GM19351 (cell line): ENCODE data around the gene MTHFSD.
"Not testable (repeated sequence)": the region's sequence is repeated elsewhere in the genome, so short reads cannot be mapped to it uniquely, and the experiment has no call there.

Experiments used
- ATAC-seq: cut with Tn5 transposase; IDR thresholded peaks from one replicate; pipeline ENCODE4 v1.9.1; 2021; ENCODE audit warnings: mild to moderate bottlenecking, moderate library complexity; ENCODE audit not compliant: unreplicated experiment

Gene MTHFSD, protein sequence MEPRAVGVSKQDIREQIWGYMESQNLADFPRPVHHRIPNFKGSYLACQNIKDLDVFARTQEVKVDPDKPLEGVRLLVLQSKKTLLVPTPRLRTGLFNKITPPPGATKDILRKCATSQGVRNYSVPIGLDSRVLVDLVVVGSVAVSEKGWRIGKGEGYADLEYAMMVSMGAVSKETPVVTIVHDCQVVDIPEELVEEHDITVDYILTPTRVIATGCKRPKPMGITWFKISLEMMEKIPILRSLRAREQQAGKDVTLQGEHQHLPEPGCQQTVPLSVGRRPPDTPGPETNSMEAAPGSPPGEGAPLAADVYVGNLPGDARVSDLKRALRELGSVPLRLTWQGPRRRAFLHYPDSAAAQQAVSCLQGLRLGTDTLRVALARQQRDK

DNA sequence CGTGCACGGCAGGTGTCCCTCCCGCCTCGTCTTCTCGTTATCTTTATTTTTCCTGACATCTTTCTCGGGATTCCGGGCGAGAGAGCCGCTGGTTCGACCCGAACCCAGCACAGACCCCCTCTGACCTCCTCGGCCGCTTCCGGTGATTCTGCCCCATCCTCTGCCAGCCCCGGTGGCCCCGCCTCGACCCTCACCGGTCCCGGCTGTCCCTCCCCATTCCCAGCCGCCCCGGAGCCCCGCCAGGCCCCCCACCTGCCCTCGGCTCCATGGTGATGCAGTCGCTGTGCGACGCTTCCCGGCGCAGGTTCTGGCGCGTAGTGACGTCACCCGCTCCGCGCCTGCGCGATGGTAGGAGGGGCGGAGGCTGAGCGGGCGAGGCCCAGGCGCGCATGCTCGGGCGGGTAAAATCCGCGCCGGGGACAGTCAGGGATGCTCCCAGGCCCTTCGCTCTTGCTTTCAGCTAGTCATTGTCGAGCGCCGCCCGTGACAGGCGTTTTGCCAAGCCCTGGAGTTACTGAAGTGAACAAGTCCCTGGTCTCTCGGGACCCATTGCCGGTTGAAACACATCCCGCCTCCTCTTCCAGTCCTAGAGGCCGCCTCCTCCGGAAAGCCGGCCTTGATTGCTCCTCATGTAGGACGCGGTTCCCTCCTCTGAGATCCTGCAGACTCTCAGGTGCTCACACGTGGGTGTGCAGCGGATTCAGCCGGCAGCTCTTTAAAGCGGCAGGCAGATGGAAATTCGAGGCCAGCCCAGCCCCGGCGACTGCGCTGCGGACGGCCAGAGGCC, at the start of gene MTHFSD:
Gene MTHFSD, minus strand, starts transcription at position 319 of the 787 bp plus-strand sequence. Its CDS starts 51 bp downstream, at position 268.
- ATAC-seq, result peak; percentile 91

DNA sequence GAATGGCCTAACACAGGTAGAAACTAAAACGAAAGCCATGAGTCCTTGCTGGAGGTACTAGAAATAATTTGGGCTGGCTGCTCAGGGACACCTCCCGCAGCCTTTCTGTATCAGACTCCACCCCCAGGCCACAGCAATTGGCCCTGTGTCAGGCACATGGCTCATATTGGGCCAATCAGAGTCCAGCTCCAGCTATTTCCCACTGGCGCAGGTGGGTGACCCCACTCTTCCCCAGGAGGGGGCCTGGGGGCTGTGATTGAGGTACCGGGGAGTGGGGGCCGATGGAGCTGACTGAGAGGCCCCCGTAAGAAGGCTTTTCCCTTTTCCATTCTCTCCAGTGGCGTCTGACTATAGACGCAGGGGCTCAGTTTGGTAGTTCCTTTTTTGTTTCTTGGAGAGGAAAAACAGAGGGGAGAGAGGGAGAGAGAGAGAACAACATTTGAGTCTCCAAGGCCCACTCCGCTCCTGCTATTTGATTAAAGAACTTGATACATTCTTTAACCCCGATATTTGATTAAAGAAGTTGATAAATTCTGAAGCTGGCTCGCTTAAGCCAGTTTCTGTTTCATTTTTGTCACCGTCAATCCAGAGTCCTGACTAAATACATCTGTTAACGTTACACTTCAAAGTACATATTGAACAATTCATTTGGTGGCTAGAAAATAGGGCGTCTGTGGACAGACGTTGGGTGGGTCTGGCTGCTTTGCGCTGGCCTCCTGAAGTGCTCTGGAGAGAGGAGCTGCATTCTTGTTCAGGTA, 49.6 kb upstream of the MTHFSD start:
- no peak for ATAC-seq

DNA sequence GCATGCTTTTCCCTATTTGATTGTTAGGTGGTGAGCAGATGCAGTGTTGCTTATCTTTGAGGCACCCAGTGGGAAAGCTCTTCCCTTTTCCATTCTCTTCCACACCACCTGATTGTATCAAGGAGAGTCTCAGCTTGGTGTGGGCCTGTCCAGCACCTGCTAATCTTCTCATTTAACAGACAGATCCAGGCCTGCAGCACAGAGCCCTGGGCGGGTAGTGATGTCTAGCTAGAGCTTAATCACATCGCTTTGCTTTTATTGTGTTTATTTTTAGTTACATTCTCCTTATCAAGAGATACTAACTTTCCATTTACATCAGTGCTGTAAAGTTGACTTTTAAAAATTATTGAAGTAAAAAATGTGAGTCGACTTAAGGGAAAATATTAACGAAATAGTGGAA, 47.5 kb upstream of the MTHFSD start:
- no peak for ATAC-seq

DNA sequence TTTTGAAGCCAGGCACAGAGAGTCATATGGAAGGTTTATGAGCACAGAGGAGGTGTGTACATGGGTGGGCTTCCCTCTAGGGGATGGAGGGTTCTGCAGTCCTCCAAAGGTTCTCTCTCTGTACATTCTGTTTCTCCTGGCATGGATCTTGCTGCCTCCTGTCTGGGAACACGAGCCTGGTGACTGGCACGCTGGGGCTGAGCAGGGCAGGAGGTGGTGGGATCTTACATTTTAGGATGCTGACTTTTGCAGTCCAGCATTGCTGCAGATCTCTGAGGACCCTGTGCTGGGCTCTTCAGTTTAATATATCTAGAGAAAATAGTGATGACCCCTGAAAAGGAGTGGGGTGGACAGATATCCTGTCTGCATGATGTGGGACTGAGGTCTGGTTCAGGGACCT, 46.3 kb upstream of the MTHFSD start:
- ATAC-seq, result no peak

DNA sequence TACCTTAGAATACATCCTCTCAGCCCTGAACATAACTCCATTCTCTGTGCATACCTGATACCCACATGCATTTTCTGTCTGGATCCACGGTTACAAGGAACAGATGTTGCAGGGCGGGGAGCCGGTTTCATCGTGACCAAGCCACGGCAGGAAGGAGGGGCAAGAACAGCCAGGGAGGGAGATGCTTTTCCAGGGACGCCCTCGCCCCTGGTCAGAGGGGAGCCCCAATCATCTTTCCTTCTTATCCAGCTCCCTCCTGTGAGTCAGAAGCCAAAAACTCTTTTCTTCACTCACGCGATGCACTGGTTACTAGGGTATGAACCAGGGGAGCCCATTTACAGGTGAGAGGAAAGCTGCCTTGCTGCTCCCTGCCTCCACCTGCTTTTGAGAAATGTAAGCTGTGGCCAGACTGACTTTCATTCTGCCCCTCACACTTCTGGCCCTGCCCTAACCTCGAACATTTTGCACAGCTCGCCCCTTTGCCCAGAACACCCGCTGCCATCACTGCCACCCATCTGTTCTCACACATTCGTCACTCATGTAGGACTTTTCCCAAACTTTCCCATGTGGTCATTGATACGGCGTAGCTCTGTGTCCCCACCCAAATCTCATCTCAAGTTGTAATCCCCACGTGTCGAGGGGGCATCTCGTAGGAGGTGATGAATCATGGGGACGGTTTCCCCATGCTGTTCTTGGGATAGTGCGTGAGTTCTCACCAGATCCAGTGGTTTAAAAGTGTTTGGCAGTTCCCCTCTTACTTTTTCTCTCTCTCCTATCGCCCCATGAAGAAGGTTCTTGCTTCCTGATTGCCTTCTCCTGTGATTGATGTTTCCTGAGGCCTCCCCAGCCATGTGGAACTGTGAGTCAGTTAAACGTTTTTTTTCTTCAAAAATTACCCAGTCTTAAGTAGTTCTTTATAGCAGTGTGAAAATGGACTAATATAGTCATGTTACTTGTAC, 43.9 kb upstream of the MTHFSD start:
- no peak for ATAC-seq

DNA sequence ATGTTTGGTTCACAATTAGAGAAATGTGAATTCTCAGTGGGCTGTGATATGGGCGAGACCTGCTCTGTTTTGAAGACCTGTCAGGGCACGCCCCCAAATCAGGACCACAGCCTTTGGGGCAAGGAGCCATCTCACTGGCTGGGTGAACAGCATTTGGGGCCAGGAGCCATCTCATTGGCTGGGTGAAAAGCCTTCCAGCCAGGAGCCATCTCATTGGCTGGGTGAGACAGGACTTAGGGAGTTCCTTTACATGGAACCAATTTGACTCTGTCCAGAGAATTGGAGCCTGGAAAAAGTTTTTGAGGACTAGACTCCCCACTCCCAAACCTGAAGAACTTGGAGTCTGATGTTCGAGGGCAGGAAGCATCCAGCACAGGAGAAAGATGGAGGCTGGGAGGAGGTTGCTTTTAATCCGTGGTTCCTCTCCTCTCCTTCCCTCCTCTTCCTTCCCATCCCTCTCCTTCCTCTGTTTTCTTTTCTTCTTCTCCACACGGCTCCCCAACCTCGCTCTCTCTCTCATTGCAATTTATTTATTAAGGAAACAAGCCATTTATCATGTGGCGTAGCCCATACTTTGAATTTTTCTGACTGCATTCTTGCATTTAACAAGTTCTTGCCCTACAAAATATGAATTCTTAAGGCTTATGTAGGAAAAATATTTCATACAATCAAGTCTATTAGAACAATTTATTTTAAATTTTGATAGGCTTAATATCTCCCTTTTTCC, 43.0 kb upstream of the MTHFSD start:
- ATAC-seq, result no peak

DNA sequence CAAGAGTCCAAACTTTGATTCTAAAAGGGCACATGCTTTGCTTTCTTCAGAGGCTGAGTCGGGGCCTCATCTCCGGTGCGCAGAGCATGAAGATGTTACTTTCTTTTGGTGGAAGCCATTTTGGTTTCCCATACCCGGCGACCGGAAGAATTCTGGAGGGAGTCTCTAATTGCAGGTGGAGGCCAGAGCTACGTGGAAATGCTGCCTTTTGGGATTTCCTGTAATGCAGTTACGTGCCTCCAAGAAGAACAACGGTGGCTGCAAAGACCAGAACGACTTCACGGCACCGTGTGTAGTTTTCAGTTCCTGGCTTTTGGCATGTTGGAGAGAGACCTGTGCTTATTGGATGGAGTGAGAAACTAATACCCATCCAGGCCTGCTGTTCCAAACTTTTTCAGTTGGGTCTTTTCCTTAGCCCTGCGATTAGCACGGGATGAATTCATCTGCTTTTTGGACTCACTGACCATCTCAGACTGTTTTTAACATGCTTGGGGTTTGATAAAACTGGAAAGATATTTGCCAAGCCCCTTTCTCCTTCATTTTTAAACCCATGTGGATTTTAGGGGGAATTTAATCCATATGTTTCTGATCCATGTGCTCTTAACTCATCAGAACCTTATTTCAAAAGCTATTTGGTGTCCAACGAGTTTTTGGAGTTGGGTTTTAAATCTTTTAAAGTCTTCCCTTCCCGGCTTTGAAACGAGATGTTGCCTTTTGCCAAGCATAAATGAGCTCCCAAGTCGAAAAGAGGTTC, 42.3 kb upstream of the MTHFSD start:
- ATAC-seq, result no peak

DNA sequence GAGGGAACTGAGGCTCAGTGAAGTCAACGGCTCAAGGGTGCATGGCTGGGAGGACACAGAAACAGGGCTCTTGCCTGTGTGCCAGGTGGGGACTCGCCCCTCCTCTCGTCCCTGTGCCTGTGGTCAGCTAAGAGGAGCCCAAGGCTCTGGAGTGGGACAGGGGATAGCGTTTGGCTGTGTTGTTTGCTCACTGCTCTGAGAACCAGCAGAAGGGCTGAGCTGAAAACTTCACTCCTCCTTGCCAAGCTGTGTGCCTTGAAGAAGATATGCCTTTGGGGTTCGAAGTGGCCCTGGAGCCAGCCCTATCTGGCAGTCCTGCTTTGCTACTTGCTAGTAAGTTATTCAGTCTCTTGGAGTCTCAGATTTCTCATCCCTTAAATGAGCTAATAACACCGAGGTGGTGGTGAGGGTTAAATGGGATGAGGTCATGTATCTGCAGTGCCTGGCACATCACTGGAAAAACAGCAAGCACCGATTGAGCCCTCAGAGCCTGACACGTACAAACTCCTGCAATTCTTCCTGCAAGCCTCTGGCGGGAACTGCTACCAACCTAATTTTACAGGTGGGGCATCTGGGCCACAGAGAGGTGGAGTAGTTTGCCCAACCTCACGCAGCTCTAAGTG, 41.1 kb upstream of the MTHFSD start:
- ATAC-seq, result no peak

DNA sequence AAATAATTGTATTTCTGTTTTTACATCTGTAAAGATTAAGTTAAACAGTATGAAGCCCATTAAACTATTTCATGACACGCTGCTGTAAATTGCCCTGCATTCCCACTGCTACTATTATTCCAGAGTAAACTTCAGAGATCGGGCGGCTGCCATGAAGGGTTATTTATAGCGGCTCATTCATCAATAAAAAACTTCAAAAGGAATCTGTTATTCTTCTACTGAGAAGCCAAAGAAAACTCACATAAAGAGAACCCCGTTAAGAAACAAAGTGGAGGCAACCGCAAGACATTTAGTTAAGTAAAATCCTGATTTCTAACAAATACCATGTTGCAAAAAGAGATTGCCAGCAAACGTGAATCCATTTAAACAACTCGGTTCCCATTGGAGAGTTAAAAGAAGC, 39.7 kb upstream of the MTHFSD start:
- ATAC-seq, result no peak

DNA sequence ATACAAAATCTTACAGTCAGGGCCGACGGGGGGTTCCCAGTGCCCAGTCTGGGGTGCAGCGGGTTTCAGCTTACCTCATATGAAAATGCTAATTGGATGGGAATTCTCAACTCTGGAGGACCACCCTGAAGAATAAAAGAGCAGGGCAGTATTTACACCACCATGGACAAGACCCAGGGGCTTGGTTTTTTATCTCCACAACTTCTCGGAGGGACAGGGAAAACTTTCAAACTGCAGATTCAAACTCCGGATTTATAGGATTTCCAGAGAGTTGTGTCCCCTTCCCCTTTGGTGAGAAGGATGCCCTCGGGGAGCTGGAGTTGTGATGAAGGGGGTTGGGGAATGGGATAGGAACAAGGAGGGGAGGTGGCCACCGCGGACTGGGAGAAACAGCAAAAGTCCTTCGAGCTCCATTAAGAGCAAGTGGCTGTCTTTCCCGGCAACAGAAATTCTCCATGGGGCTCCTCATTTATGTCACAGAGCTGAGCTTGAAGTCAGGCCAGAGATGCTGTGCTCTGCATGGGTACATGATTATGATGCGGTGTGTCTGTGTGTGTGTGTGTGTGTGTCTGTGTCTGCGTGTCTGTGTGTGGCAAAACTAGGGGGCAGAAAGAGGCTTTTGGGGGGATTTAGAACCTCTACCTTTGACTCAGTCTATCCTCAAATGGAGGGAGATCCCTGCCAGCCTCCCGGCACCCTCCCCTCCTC, 39.0 kb upstream of the MTHFSD start:
- ATAC-seq, result no peak

DNA sequence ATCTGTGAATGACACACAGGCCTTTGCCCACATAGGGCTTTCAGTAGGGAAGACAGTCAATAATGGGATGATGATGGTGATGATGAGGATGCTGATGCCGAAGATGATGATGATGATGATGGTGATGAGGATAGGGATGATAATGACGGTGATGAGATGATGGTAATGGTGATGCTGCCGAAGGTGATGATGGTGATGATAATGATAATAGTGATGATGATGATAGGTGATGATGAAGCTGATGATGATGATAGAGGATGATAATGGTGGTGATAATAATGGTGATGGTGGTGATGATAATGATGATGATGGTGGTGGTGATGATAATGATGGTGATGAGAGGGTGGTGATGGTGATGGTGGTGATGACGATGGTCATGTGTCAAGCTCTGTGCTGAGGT, 36.2 kb upstream of the MTHFSD start:
- no peak for ATAC-seq

DNA sequence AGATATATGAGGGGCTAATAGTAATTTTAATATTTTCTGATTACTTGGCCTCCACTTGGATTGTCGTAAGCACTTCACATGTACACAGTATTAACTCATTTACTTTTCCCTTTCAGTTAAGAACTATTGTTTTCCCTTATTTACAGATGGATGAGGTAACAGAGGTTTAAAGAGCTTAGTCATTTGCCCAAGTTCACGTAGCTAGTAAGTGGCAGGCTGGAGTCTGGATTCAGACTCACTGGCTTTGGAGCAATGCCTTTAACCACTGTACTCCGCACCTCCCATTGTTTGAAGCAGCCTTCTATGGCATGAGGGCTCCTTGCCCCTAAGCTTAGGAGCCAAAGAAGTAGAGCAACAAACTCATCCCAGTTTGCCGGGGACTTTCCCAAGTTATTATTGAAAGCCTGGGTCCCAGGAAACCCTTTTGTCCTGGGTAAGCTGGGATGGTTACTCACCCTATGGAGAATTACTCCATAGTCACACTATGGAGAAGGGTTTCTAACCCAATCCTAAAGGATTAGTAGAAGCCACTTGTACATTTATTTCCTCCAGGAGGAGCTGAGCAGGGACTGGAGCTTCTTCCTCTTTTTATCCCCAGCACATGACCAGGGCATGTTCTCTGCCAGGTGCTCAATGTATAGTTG, 35.6 kb upstream of the MTHFSD start:
- ATAC-seq, result no peak

DNA sequence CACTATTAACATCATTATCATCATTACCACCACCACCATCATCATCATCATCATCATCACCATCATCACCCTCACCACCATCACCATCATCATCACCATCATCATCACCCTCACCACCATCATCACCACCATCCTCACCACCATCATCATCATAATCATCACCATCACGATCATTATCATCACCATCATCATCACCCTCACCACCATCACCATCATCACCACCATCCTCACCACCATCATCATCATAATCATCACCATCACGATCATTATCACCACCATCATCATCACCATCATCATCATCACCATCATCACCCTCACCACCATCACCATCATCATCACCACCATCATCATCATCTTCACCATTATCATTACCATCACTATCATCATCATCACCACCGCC, 32.9 kb upstream of the MTHFSD start:
- not testable (repeated sequence) for ATAC-seq

DNA sequence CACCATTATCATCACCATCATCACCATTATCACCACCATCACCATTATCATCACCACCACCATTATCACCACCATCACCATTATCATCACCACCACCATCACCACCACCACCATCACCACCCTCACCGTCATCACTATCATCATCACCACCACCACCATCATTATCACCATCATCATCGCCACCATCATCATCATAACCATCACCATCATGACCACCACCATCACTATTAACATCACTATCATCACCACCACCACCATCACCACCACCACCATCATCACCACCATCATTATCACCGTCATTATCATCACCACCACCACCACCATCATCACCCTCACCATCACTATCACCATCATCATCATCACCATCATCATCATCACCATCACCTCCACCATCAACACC, 32.5 kb upstream of the MTHFSD start:
- no peak for ATAC-seq

DNA sequence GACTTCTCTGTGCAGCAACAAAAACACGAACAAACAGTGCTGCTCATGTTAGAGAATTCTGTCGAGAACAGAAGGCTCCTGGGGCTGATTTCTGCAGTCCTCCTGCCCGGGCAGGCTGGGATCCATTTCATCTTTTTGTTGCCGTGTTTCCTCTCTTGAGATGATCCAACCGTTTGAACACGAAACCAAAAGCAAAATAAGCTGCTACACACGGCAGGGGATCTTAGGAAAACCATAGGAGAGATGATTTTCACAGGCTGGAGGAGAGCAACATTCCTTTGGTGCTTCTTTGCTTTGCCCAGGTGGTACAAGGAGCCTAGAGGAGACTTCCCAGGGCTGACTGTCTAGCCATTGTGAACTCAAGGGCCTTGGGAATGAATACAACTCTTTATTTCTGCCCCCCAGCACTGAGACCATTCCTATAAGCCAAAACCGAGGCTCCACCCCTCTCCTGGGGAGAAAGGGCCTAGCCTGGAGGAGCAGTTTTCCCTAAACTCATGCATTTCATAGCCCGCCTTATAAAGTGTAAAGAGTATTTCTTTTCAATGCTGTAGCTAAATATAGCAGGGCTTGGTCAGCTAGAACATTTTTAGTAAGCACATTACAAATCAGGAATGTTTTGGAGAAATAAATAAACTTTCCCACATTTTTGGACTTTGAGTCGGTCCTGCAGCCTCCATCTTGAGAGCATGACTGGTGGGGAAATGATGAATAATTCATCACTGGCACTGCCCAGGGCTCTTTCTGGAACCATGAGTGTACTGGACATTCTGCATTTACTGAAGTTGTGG, 31.0 kb upstream of the MTHFSD start:
- ATAC-seq, result no peak
